HG02571 (cell line): ENCODE results near the gene LRRC8E.

Source experiments
- ATAC-seq: cut with Tn5 transposase; IDR thresholded peaks from one replicate; pipeline ENCODE4 v1.9.1; 2021; ENCODE audit warnings: mild to moderate bottlenecking, moderate library complexity; ENCODE audit not compliant: unreplicated experiment

Gene LRRC8E

DNA sequence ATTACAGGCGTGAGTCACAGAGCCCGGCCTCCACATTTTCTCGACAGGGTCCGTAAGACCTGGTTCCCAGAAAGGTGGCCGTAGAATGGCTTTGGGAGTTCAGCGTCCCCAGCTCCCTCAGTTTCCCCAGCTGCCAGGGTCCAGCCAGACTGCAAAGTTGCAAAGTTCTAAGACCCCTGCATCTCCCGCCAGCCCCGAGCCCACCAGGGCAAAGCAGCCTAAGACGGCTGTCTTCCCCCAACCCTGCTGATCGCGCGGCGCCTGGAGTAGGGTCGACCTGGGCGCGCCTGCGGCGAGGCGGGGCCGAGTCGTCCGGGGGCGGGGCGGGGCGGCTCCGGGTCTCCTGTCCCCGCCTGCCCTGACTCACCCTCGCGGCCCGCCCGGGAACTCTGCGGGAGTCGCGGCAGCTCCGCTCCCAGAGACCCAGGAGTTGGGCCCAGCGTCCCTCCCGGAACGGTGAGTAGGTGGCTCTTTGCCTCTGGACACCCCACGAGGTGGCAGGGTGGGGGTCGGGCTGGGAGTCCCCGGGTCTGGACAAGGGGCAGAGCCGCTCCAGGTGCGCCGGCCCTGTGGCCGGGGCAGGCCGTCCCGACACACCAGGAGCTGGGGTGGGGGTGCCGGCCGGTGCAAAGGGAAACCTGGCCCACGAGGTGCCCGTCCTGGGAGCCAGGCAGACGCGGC, at the start of gene LRRC8E:
LRRC8E (plus strand) TSS at position 366 of the 681 bp plus-strand sequence. CDS start 7,094 bp downstream, outside the sequence.
- no peak for ATAC-seq

DNA sequence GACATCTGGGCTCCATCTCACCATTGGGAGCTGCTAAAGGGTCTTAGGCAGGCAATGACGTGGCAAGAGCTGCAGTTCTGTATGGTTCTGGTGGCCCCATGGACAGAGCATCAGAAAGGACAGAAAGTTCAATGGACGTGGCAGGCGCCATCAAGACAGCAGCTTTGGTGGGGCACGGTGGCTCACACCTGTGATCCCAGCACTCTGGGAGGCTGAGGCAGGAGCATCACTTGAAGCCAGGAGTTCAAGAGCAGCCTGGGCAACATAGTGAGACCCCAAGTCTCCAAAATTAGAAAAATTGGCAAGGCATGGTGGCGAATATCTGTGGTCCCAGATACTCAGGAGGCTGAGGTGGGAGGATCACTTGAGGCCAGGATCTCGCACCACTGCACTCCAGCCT, 48.8 kb upstream of the LRRC8E start:
- no peak for ATAC-seq

DNA sequence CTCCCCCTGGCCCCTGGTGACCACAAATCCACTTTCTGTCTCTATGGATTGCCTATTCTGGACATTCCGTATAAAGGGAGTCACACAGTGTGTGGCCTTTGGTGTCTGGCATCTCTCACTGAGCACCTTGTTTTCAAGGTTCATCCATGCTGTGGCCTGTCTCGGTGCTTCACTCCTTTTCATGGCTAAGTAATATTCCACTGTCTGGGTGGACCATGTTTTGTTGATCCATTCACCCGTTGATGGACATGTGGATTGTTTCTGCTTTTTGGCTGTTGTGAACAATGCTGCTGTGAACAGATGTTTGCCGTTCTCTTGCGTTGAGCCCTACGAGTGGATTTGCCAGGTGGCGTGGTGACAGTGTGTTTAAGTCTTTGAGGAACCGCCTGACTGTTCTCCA, 47.7 kb upstream of the LRRC8E start:
- no peak for ATAC-seq

DNA sequence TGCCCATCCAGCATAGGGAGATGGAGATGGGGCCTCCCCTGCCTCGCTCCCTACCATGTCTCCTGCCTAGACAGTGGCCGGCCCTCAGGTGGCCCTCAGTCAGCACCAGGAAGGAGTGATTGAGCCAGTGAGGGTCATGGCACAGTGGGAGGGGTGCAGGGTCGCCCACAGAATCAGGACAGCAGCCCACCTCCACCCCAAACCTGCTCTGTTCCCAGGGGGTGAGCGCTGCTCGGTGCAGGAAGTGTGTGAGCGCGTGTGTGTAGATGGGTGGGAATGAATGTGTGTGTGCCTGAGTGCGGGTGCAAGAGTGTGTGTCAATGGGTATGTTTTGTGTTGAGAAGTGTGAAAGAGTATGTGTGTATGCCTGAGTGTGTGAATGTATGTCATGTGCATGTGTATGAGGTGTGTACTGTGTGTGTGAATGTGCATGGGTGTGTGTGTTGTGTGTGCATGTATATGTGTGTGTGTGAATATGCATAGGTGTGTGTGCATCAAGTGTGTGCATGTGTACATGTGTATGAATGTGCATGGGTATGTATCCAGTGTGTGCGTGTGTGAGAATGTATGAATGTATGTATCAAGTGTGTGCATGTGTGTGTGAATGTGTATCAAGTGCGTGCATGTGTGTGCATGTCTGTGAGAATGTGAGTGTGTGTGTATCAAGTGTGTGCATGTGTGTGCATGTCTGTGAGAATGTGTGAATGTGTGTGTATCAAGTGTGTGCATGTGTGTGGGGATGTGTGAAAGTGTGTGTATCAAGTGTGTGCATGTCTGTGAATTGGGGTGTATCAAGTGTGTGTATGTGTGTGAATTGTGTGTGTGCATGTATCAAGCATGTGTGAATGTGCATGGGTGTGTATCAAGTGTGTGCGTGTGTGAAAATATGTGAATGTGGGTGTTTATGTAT, 46.3 kb upstream of the LRRC8E start:
- ATAC-seq, result no peak

DNA sequence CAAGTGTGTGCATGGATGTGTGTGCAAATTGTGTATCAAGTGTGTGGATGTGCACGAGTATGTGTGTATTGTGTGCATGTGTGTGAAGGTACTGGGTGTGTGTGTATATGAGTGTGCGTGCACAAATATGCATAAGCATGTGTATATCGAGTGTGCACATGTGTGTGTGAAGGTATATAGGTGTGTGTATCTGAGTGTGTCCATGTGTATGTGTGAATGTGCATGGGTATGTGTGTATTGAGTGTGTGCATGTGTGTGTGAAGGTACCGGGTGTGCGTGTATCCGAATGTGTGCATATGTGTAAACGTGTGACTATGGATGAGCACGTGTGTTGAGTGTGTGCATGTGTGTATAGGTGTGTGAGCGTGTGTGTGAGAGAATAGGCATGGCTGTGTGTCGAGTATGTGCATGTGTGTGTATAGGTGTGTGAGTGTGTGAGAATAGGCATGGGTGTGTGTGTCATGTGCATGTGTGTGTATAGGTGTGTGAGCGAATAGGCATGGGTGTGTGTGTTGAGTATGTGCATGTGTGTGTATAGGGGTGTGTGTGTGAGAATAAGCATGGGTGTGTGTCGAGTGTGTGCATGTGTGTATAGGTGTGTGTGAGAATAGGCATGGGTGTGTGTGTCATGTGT, 45.5 kb upstream of the LRRC8E start:
- ATAC-seq, result no peak

DNA sequence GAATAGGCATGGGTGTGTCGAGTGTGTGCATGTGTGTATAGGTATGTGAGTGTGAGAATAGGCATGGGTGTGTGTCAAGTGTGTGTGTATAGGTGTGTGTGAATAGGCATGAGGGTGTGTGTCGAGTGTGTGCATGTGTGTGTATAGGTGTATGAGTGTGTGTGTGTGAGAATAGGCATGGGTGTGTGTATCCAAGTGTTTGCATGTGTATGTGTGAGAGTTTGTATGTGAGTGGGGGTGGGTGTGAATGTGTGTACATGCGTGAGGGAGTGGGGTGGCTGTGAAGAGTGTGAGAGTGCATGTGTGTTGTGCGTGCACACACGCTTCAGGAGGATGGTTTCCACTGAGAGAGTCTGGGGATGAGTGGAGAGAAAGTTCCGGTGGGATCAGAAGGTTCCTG, 44.8 kb upstream of the LRRC8E start:
- no peak for ATAC-seq

DNA sequence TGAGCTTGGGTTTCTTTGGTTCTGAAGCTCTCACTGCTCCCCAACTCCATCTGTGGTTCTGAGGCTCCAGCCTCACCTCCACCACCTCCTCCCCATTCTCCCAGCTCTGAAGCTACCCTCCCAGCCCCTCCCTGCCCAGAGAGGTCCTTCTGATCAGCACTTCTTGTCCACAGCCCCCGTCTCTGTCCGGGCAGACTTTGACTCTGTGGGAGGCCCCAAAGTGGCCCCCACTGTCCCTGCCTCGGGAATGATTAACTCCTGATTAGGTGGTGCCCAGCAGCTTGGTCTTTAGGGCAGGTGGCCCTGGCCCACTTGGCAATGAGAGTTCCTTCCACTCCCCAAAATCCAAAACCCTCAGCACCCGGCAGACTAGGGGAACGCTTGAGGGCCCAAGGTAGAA, 43.9 kb upstream of the LRRC8E start:
- ATAC-seq, result no peak

DNA sequence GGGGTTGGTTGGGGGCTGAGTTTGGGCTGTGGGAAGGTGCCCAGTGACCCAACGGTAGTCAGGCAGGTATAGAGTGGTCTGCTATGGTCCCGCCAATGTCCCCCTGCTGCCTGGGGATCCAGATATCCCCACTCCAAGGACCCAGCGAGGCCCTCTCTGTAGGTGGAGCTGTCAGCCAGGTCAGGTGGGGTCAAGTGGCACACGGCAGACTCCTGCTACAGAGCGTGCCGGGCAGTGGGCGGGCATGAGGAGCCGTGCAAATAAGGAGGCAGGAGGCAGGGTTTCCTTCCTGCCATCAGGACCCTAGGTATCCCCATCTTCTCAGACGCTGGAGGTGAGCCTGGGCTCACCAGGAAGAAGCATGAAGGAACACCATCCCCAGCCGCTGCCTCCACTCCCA, 43.4 kb upstream of the LRRC8E start:
- no peak for ATAC-seq

DNA sequence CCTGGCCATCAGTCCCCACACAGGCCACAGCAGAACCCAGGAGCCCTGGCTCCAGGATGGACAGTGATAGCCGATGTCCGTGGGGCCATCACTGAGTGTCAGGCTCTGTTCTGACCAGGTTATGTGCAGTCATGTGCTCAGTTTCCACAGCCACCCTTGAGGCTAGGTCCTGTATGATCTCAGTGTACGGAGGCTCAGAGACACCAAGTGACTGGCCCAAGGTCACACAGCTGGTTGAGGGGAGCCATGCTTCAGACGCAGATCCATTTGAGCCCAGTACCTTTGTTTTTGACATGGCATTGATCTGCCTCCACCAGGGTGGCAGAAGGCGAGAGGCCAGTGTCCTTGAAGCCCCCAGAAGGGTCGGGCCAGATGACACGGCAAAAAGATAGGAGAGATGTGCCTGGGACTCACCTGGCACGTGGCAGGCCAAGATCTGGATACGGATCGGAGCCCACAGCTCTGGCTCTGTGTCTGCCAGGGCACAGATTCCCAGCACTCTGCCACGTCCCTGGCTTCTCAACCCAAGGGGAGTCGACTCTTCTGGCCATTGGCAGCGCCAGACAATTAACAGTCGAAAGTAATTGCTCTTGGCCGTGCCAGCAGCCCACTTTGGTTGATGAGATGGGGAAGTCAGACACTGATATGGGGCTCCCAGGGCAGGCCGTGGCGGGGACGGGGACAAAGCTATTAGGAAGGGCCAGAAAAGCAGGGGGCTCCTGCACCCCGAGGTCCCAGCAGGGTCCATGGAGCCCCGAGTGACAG, 42.7 kb upstream of the LRRC8E start:
- no peak for ATAC-seq

DNA sequence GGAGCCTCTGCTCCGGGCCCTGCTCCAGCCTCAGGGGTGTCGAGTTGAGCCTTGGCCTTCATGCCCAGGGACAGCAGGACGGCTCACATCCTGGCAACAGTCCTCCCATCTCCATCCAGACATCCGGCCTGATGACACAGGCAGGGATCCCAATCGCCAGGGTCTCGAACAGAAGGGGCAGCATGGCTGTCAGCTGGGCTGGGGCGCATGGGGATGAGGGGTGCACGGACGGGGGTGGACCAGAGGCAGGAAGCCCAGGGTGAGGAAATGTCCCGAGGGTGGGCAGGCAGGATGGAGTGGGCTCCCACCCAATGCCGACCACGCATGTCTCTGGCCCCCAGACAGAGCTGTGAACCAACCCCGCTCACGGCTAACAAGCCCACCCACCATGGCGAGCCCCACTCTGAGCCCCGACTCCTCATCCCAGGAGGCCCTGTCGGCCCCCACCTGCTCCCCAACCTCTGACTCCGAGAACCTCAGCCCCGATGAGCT, 42.1 kb upstream of the LRRC8E start:
- ATAC-seq, result no peak

DNA sequence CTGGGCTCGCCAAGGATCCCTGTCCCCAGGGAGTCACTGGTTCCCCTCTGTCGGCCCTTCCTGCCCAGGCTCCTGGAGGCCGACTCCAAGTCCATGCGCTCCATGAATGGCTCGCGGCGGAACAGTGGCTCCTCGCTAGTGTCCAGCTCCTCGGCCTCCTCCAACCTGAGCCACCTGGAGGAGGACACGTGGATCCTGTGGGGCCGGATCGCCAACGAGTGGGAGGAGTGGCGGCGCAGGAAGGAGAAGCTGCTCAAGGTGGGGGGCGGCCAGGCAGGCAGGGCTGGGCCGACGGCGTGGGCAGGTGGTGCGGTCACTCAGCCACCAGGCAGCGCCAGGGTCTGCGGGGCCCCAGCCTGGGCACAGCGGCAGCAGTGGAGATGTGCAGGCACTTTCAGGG, 40.6 kb upstream of the LRRC8E start:
- ATAC-seq, result no peak

DNA sequence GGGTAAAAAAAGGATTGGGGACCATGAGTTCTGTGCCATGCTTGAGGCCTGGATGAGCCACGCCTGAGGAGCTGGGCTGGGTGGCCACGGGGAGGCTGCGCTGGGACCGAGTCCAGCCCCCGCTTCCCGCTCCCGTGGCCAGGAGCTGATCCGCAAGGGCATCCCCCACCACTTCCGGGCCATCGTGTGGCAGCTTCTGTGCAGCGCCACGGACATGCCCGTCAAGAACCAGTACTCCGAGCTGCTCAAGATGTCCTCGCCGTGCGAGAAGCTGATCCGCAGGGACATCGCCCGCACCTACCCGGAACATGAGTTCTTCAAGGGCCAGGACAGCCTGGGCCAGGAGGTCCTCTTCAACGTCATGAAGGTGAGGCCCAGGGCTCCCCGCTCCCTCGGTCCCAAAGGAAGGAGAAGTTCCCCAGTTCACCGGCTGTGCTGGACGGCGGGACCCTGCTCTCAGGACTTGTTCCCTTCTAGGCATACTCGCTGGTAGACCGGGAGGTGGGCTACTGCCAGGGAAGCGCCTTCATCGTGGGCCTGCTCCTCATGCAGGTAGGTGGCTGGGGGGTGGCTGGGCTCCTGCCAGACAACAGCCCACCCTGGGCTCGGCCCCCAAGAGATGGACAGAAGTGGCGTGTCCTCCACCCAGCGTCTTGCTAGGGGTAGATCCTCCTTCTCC, 39.4 kb upstream of the LRRC8E start:
- no peak for ATAC-seq

DNA sequence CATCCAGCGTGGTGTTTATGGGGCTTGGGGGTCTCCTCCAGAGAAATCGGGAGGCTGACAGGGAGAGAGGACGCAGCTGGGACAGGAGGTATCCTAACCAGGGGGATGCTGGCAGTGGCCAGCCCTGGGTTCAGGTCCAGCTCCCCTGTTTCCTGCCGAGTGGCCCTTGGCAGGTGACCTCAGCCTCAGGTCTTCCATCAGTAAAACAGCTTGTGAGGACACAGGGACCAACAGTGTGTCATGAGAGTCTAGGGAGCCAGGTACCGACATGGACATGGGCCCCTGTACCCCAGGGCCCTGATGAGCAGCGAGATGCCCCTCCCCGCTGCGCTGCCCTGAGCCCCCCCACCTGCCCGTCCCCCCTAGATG, 38.7 kb upstream of the LRRC8E start:
- no peak for ATAC-seq

DNA sequence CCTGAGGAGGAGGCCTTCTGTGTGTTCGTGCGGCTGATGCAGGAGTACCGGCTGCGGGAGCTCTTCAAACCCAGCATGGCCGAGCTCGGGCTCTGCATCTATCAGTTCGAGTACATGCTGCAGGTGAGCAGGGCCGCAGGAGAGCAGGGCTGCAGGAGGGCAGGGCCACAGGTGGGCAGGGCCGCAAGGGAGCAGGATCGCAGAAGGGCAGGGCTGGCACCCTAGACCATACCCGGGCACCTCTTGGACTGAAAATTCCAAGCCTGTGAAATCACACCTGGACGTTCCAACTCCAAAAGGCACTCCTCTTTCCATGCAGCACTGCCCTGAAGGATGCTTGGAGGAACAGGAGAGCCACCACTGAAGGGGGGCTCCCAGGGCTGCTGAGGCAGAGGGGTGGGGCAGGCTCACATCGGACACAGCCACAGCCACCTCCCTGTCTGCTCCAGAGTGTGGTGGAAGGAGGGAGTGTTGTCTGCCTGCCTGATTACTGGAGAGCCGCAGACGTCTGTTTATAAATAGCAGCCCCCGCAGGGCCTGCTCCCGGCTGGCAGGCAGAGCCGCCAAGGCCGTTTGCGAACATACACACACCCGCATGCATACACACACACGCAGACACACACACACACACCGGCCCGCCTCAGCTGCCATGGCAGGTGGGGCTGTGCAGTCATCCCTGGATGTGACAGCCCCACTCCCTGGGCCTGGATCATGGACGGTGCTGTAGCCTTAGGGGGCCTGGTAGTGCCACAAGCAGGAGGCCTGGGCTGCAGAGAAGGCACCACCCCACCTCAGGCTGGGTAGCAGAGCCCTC, 38.1 kb upstream of the LRRC8E start:
- ATAC-seq, result no peak

DNA sequence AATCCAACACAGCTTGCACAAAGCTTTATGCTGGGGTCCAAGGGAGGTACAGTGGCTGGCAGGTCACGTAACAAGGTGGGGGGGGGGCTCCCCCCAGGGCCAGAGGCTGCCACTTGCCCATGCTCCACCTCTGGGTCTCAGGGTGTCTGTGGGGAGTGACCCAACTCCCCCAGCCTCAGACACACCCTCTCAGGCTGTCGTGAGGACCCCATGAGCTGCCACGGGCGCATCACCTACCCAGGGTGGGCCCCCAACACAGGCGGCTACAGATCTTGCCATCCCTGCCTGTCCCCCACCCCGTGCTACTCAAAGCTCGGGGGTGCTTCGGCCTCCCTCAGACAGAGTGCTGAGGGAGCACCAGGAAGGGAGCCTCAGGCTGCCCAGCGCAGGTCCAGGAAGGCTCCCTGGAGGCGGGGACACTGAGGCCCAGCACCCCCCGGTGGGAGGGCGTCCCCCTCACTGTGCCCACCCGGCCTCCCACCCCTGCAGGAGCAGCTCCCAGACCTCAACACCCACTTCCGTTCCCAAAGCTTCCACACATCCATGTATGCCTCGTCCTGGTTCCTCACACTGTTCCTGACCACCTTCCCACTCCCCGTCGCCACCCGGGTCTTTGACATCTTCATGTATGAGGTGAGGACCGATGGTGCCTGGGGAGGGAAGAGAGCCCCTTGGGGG, 37.2 kb upstream of the LRRC8E start:
- ATAC-seq, result no peak

DNA sequence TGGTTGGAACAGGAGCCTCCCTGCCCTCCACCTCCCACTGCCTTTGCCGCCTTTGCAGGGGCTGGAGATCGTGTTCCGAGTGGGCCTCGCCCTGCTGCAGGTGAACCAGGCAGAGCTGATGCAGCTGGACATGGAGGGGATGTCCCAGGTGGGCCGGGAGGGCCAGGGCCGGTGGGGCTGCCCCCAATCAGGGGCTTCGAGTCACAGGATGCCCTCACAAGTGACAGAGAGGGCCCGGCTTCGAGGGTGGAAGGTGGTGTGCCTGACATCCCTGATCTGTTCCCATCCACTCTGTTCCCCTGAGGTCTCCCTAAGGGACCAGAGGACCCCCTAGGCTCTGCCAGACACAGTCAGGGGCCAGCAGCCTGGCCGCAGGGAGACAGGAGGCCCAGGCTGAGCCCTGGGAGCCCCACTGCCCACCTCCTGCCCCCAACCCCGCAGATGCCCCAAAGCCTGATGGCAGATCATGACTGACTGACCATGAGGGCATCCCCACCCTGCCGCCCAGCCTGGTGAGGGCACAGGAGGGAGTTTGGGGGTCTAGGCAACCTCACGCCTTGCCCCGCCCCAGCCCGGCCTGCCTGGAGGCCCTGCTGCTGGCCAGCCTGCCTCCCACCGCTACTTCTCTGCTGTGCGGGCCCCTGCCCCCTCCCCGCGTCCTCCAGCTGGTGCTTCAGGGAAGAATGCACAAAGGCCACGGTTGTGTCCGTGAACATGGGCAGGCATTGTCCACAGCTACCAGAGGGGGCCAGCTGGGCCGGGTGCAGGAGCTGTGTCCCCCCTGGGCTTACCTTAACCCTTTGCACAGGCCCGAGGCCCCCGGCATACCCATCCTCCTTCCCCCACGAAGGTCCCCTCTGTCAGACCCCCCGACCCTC, 36.4 kb upstream of the LRRC8E start:
- ATAC-seq, result no peak

DNA sequence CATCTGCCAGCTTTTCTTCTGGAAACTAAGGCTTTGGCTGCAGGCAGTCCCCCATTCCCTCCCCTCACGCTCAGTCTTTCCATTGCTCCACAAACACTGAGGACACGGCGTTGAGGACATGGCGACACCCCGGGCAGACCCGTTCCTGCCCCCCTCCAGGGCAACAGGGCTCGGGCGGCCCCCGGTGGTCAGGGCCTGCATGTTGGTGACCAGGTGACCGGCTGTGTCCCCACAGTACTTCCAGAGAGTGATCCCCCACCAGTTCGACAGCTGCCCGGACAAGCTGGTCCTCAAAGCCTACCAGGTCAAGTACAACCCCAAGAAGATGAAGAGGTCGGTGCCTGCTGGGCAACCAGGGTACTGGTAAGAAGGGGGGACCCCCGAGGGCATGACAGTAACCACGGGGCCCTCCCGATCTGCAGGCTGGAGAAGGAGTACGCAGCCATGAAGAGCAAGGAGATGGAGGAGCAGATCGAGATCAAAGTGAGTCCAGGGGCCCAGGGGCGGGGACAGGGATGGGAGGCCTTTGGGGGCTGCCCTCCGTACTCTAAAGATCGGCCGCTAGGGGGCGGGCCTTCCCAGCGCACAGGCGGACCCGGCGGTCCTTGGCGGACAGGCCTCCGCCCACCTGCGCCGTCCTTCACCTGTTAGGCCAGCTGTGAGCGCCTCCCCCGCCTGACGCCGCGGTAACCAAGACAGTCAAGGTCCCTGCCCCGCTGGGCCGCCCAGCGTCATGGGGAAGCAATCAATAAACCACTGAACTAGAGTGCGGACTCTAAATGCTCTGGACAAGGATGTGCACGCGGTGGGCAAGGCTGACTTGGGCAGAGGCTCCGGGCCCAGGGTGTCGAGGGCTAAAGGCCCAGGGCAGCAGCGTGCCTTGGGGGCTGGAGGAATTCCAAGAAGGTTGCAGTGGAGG, 35.2 kb upstream of the LRRC8E start:
- ATAC-seq, result no peak
